Left lung (tissue), 10 donors: Measurements from ENCODE around the gene SPRY4. TPM values are rescaled to one million over a fixed set of nuclear protein-coding genes. Genes with fewer than 3 reads are reported as not detected.
"Not testable (repeated sequence)": the region's sequence is repeated elsewhere in the genome, so short reads cannot be mapped to it uniquely, and the experiment has no call there.

Source experiments
- ATAC-seq: fragments of 200-7000 bp; cut with Tn5 transposase; one replicate; pipeline ENCODE4 v1.9.1; 2020; ENCODE audit warnings: moderate library complexity
- DNase-seq, 4 donors: peaks; one replicate each; pipeline ENCODE4 v3.0.0-alpha.2; 2013 to 2020
- H3K27ac ChIP-seq, 2 donors: fragments of 200-600 bp; sonication (generic) in 1 of 2; one replicate each; pipeline versions ENCODE4 v1.5.0 to v1.8.0; 2020 to 2021
- H3K27me3 ChIP-seq, 2 donors: fragments of 200-600 bp; sonication (generic) in 1 of 2; one replicate each; pipeline versions ENCODE4 v1.5.0 to v1.8.0; 2020 to 2021
- H3K36me3 ChIP-seq, 2 donors: fragments of 200-600 bp; sonication (generic) in 1 of 2; one replicate each; pipeline versions ENCODE4 v1.5.0 to v1.8.0; 2020 to 2021
- H3K4me1 ChIP-seq, 2 donors: fragments of 200-600 bp; one replicate each; pipeline ENCODE4 v1.8.0; 2021
- H3K4me3 ChIP-seq, 2 donors: fragments of 200-600 bp; sonication (generic) in 1 of 2; one replicate each; pipeline versions ENCODE4 v1.5.0 to v1.8.0; 2020 to 2021; ENCODE audit warnings: mild to moderate bottlenecking in 1 of 2
- H3K9me3 ChIP-seq, 2 donors: fragments of 200-600 bp; sonication (generic) in 1 of 2; one replicate each; pipeline versions ENCODE4 v1.5.0 to v1.8.0; 2020 to 2021
- intact Hi-C, 2 donors: fragments of 100-400 bp; cut with DNase I; formaldehyde crosslinking; loops; one replicate each; pipeline versions ENCODE4 v1.11.2 to v1.14.2; 2022
- polyA plus RNA-seq, 6 donors: library from polyadenylated mRNA; unstranded; fragments of 120-200 nt; gene quantifications; one replicate each; pipeline ENCODE4 v1.2.1, GENCODE V29; 2013; ENCODE audit not compliant: insufficient read length in 6 of 6
- total RNA-seq, 2 donors: library from RNA; stranded (reverse); fragmentation: NEBNext Ultra II Directional; extraction: Animal tissue kit (Norgen Biotek cat#: 25700); gene quantifications; one replicate each; pipeline ENCODE4 v1.2.1, GENCODE V29; 2021
- TF ChIP-seq, protein P1 (sequence below), 2 donors: fragments of 200-600 bp; sonication (generic) in 1 of 2; IDR thresholded peaks; one replicate each; pipeline versions ENCODE4 v1.5.0 to v1.8.0; 2021; ENCODE audit warnings: antibody characterized with exemption in 2 of 2
- donor health status: DM: no; HTN: yes; CAD: no.
- donor health status: DM: no; HTN: no; CAD: no.

The SPRY4 gene
- total and polyA plus RNA-seq, 8 donors = 28.9 to 56.5 (median 45.9) TPM

DNA sequence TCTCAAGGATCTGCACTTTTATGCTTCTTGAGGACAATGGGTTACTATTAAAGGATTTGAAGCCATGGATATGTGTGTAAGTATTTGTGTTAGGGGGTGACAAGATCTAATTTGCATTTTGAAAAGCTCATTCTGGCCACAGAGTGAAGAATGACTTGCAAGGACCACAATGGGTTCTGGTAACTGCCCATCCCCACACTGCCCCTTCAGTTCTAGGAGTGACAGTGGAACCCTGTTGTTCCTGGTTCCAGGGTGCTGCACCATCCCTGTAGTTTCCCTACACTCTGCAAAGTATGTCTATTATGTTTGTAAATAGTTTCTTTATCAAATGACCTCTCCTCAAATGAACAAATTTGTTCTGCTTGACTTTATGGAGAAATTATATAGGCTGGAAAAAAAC, 9.7 kb upstream of the SPRY4 start:
- no peaks in the 10 kb centered on the region for H3K4me1 ChIP-seq
- DNase-seq = no peak
- no peaks in the 10 kb centered on the region for H3K36me3 ChIP-seq
- H3K27me3 ChIP-seq = no peaks in the 10 kb centered on the region
- intact Hi-C loops = no loop called here
- no peak overlapping the region for H3K4me3 ChIP-seq
- H3K27ac ChIP-seq = no peak overlapping the region
- no peak for ATAC-seq
- TF ChIP-seq, protein P1, sequence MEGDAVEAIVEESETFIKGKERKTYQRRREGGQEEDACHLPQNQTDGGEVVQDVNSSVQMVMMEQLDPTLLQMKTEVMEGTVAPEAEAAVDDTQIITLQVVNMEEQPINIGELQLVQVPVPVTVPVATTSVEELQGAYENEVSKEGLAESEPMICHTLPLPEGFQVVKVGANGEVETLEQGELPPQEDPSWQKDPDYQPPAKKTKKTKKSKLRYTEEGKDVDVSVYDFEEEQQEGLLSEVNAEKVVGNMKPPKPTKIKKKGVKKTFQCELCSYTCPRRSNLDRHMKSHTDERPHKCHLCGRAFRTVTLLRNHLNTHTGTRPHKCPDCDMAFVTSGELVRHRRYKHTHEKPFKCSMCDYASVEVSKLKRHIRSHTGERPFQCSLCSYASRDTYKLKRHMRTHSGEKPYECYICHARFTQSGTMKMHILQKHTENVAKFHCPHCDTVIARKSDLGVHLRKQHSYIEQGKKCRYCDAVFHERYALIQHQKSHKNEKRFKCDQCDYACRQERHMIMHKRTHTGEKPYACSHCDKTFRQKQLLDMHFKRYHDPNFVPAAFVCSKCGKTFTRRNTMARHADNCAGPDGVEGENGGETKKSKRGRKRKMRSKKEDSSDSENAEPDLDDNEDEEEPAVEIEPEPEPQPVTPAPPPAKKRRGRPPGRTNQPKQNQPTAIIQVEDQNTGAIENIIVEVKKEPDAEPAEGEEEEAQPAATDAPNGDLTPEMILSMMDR (IDR thresholded peaks at IDR 0.05) = no peak
- no peaks in the 10 kb centered on the region for H3K9me3 ChIP-seq

DNA sequence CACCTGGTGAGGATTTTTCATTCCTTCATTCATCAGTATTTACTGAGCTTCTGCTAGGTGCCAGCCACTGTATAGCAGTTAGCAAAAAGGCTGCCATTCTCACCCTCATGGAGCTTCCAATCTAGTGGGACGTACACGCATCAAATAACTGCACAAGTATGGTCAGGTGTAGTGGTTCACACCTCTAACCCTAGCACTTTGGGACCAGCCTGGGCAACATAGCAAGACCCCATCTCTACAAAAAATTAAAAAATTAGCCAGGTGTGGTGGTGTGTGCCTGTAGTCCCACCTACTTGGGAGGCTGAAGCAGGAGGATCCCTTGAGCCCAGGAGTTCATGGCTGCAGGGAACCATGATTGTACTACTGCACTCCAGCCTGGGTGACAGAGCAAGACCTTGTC, 8.9 kb upstream of the SPRY4 start:
- H3K4me3 ChIP-seq, H3K27ac ChIP-seq, H3K27me3 ChIP-seq, ATAC-seq, intact Hi-C loops, H3K36me3 ChIP-seq, H3K4me1 ChIP-seq, DNase-seq, H3K9me3 ChIP-seq: not testable (repeated sequence)

DNA sequence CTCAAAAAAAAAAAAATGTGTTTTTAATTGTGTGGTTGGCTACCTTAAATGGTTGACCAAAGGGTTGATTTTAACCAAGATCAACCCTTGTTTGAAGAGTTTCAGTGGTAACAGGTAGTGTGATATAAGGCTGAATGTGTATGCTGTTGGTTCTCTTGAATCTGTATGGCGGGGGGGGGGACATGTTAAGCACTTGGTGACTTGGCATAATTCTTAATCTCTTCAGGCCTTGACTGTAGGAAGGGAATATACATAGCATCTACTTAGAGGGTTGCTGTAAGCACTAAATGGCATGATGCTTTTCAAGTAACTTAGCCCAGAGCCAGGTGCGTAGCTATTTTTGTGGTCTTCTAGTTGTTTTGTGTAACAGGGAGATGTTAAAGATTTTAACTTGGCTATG, 5.6 kb upstream of the SPRY4 start:
- intact Hi-C loops = no loop called here
- Histone ChIP-seq H3K36me3 (no peaks in the 10 kb centered on the region), H3K4me3 (no peak overlapping the region), H3K9me3 (no peaks in the 10 kb centered on the region), H3K4me1 (peaks cover 3 to 15% of the 10 kb centered on the region in 2 donors), H3K27me3 (peaks cover 0 to 39% of the 10 kb centered on the region in 2 donors), H3K27ac (no peak overlapping the region)
- TF ChIP-seq, protein P1 (IDR thresholded peaks at IDR 0.05) = no peak
- ATAC-seq = no peak
- no peak for DNase-seq

DNA sequence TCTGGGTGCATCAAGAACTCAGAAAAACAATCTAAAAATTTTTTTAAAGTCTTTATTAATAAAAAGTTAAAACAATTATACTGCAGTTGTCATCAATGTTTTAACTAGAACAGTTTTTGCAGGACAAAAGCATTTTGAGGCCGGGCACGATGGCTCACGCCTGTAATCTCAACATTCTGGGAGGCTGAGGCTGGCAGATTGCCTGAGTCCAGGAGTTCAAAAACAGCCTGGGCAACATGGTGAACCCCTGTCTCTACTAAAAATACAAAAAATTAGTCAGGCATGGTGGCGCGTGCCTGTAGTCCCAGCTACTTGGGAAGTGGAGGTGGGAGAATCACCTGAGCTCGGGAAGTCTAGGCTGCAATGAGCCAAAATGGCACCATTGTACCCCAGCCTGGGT, 5.2 kb upstream of the SPRY4 start:
- Histone ChIP-seq H3K36me3 (no peaks in the 10 kb centered on the region), H3K9me3 (no peaks in the 10 kb centered on the region), H3K27me3 (peaks cover 0 to 43% of the 10 kb centered on the region in 2 donors), H3K4me1 (peaks cover 4 to 19% of the 10 kb centered on the region in 2 donors), H3K4me3 (no peak overlapping the region), H3K27ac (no peak overlapping the region)
- DNase-seq (no peak), ATAC-seq (no peak)
- intact Hi-C loops = no loop called here
- TF ChIP-seq, protein P1 (IDR thresholded peaks at IDR 0.05) = no peak

DNA sequence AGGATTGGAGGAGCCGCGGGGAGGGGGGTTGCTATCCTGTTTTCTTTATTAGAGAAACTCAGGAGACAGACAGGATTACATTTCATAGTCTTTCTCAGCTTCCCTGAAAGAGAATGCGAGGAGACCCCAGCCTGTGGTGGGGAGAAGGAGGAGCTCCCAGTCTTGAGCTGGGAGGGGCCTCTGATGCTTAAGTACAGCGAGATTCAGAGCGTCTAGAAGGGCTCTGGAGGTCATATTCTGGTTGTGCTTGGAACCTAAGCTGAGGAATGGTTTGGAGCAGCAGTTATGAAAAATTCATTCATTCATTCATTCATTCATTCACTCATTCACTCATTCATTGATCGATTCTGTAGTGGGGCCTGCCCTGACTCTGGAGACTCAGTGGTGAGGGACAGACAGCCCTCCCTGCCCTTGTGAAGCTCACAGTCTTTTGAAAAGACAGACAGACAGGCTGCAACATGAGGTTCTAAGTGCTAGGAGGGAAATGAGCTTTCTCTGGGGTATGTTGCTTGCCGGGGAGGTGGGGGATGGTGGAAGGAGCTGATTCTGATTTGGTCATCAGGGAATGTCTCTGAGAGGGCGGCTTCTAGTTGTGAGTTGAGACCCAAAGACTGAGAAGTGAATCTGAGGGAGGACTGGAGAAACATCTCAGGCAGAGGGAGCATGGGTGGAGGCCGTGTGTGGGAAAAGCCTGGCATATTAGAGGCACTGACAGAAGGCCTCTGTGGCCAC, 2.5 kb upstream of the SPRY4 start:
- Histone ChIP-seq H3K4me3 (no peak overlapping the region), H3K27me3 (peaks cover 0 to 71% of the 10 kb centered on the region in 2 donors), H3K4me1 (peaks cover 10 to 45% of the 10 kb centered on the region in 2 donors), H3K27ac (peak overlapping the region in 1 of 2 donors; percentile 83), H3K9me3 (no peaks in the 10 kb centered on the region), H3K36me3 (no peaks in the 10 kb centered on the region)
- ATAC-seq (no peak), DNase-seq (no peak)
- TF ChIP-seq, protein P1 (IDR thresholded peaks at IDR 0.05) = no peak
- intact Hi-C loops = no loop called here
